Endodermal cell (in vitro differentiated cells): ENCODE measurements around the gene MTHFD1L. TPM values are rescaled to one million over a fixed set of nuclear protein-coding genes. Genes with fewer than 3 reads are reported as not detected.
A peak's percentile ranks its signal among the peaks of the same experiment; 100 is the strongest.

Experiments
- DNase-seq: peaks from one replicate; pipeline ENCODE4 v3.0.0-alpha.2; 2017
- H3K27ac ChIP-seq: 2 replicates; pipeline ENCODE4 v1.5.1; 2013; ENCODE audit warnings: mild to moderate bottlenecking, low read depth, low read length, moderate library complexity
- H3K27me3 ChIP-seq: 2 replicates; pipeline ENCODE4 v1.6.1; 2013; ENCODE audit warnings: mild to moderate bottlenecking, low read length, moderate library complexity; ENCODE audit not compliant: insufficient read depth, control insufficient read depth, poor library complexity, severe bottlenecking
- H3K36me3 ChIP-seq: 2 replicates; pipeline ENCODE4 v1.7.0; 2013; ENCODE audit warnings: mild to moderate bottlenecking, low read length, moderate library complexity; ENCODE audit not compliant: control insufficient read depth, insufficient read depth
- H3K4me1 ChIP-seq: one replicate; pipeline ENCODE4 v1.7.0; 2013; ENCODE audit warnings: low read length; ENCODE audit not compliant: control insufficient read depth, insufficient read depth
- H3K4me3 ChIP-seq: 2 replicates; pipeline ENCODE4 v1.5.1; 2013; ENCODE audit warnings: mild to moderate bottlenecking, low read length, moderate library complexity
- H3K9ac ChIP-seq: 2 replicates; pipeline ENCODE4 v1.6.1; 2013; ENCODE audit warnings: mild to moderate bottlenecking, low read length, moderate library complexity; ENCODE audit not compliant: poor library complexity, severe bottlenecking; ENCODE audit errors: extremely low read depth
- H3K9me3 ChIP-seq: 2 replicates; pipeline ENCODE4 v1.6.1; 2013; ENCODE audit warnings: mild to moderate bottlenecking, low read length, moderate library complexity; ENCODE audit not compliant: control insufficient read depth
- H3K27ac Mint-ChIP-seq: 2 replicates; pipeline ENCODE4 v1.8.0; 2020; ENCODE audit warnings: mixed read lengths
- H3K27me3 Mint-ChIP-seq: 2 replicates; pipeline ENCODE4 v1.8.0; 2021; ENCODE audit warnings: mild to moderate bottlenecking, mixed read lengths; ENCODE audit not compliant: insufficient read depth
- H3K36me3 Mint-ChIP-seq: 2 replicates; pipeline ENCODE4 v1.8.0; 2020; ENCODE audit warnings: low read depth, mixed read lengths
- H3K4me1 Mint-ChIP-seq: 2 replicates; pipeline ENCODE4 v1.8.0; 2020; ENCODE audit warnings: mixed read lengths
- H3K4me3 Mint-ChIP-seq: 2 replicates; pipeline ENCODE4 v1.8.0; 2020; ENCODE audit warnings: mild to moderate bottlenecking, moderate library complexity, mixed read lengths
- H3K9me3 Mint-ChIP-seq: 2 replicates; pipeline ENCODE4 v1.8.0; 2020; ENCODE audit warnings: mild to moderate bottlenecking, mixed read lengths
- WGBS, 2 experiments: methylation state at CpG; one replicate each; pipeline versions ENCODE4 v1.1.5 to v1.1.7; 2013; ENCODE audit warnings: missing lambda C conversion rate in 2 of 2, mixed read lengths in 1 of 2; ENCODE audit not compliant: insufficient coverage in 1 of 2, insufficient read length in 1 of 2; 5-methylcytosine and 5-hydroxymethylcytosine counted together
- total RNA-seq, 2 donors: library from RNA; stranded (reverse); fragmentation: NEBNext Ultra II Directional in 1 of 2; extraction: Animal tissue kit (Norgen Biotek cat#: 25700) in 1 of 2; gene quantifications; 2 replicates in 1 of 2; 3 replicates in 1 of 2; pipeline ENCODE4 v1.2.1, GENCODE V29; 2021
- TF ChIP-seq, protein P1 (sequence below): fragments of 200-600 bp; sonication (generic); conservative IDR thresholded peaks from 2 replicates; pipeline ENCODE4 v1.5.0; 2021; ENCODE audit warnings: antibody characterized with exemption, mild to moderate bottlenecking

Gene MTHFD1L
- total RNA-seq, 2 donors from 2014 or later, result 70.2 to 72.6 TPM

DNA sequence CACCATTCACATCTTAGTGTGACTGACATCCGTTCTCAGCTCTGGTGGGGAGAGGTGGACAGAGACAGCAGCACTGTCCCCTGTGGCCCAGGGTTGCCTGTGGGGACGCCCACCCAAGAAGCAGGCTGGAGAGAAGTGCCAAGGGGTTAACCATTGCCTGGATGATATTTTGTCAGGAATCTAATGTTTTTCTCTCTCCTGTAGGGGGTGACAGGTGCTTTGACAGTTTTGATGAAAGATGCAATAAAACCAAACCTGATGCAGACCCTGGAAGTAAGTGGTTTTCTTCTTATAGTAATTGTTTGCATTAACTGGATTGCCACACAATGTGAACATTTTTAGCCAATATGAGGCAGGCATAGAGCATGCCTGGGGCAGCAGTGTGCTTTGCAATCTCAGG lies 99.3 kb downstream of the MTHFD1L start:
- WGBS, 2 experiments, result 91 to 100% methylated on average over 2 of the region's 2 CpGs
- Histone ChIP-seq H3K4me3 (no peak overlapping the region), H3K27me3 (no peaks in the 10 kb centered on the region), H3K36me3 (peaks cover 60% of the 10 kb centered on the region), H3K9me3 (no peaks in the 10 kb centered on the region), H3K4me1 (no peaks in the 10 kb centered on the region), H3K27ac (no peak overlapping the region), H3K9ac (no peak overlapping the region)
- TF ChIP-seq, protein P1, sequence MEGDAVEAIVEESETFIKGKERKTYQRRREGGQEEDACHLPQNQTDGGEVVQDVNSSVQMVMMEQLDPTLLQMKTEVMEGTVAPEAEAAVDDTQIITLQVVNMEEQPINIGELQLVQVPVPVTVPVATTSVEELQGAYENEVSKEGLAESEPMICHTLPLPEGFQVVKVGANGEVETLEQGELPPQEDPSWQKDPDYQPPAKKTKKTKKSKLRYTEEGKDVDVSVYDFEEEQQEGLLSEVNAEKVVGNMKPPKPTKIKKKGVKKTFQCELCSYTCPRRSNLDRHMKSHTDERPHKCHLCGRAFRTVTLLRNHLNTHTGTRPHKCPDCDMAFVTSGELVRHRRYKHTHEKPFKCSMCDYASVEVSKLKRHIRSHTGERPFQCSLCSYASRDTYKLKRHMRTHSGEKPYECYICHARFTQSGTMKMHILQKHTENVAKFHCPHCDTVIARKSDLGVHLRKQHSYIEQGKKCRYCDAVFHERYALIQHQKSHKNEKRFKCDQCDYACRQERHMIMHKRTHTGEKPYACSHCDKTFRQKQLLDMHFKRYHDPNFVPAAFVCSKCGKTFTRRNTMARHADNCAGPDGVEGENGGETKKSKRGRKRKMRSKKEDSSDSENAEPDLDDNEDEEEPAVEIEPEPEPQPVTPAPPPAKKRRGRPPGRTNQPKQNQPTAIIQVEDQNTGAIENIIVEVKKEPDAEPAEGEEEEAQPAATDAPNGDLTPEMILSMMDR, result peak; percentile 27
- DNase-seq, result no peak
- H3K27ac Mint-ChIP-seq, result no peak overlapping the region
- H3K9me3 Mint-ChIP-seq, result no peaks in the 10 kb centered on the region
- H3K4me3 Mint-ChIP-seq, result no peak overlapping the region
- H3K36me3 Mint-ChIP-seq, result peaks cover 34% of the 10 kb centered on the region
- no peaks in the 10 kb centered on the region for H3K27me3 Mint-ChIP-seq
- no peaks in the 10 kb centered on the region for H3K4me1 Mint-ChIP-seq

DNA sequence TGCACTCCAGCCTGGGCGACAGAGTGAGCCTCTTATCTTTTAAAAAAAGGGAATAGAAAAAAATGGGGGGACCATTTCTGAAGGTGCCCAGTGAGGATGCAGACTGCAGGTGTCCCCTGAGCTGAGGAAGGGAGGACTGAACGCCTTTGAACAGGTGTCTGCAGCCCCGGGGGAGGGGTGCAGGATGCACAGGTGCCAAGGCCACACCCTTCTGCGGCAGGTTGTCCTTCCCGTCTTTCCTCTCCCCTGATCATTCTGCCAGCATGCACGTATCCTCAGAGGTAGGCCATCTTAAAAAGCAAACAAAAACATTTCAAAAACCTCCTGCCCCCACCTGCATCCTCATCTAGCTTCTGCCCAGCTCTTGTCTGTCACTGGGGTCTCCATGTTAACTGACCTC lies 101.3 kb downstream of the MTHFD1L start:
- H3K9me3 Mint-ChIP-seq, result no peaks in the 10 kb centered on the region
- Histone ChIP-seq H3K9ac (no peak overlapping the region), H3K27ac (no peak overlapping the region), H3K36me3 (peaks cover 57% of the 10 kb centered on the region), H3K4me1 (no peaks in the 10 kb centered on the region), H3K9me3 (no peaks in the 10 kb centered on the region), H3K4me3 (no peak overlapping the region), H3K27me3 (no peaks in the 10 kb centered on the region)
- no peaks in the 10 kb centered on the region for H3K4me1 Mint-ChIP-seq
- no peak overlapping the region for H3K4me3 Mint-ChIP-seq
- 90 to 100% methylated on average over 2 to 6 of the region's 6 CpGs for WGBS, 2 experiments
- TF ChIP-seq, protein P1, result no peak
- peaks cover 28% of the 10 kb centered on the region for H3K36me3 Mint-ChIP-seq
- H3K27me3 Mint-ChIP-seq, result no peaks in the 10 kb centered on the region
- DNase-seq, result no peak
- H3K27ac Mint-ChIP-seq, result no peak overlapping the region

DNA sequence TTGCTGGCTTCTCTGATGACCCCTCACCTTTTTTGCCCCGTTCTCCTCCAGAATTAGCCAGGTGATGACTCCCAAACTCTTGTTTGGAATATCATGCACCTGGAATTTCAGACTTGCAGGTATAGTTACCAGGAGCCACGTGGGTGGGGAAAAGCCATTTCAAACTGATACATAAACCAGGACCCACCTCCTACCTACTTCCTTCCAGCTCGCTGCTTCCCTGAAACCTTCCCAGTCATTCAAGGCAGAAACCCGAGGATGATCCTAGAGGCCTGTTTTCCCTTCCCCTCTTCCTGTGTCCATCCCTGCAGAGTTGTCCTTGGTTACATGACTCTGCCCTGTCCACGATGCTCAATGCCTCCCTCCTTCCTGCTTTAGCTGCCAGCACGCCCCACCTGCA lies 101.9 kb downstream of the MTHFD1L start:
- Mint-ChIP-seq H3K4me1 (no peaks in the 10 kb centered on the region), H3K27me3 (no peaks in the 10 kb centered on the region), H3K27ac (no peak overlapping the region), H3K36me3 (peaks cover 32% of the 10 kb centered on the region), H3K9me3 (no peaks in the 10 kb centered on the region), H3K4me3 (no peak overlapping the region)
- Histone ChIP-seq H3K9ac (no peak overlapping the region), H3K27me3 (no peaks in the 10 kb centered on the region), H3K4me1 (no peaks in the 10 kb centered on the region), H3K4me3 (no peak overlapping the region), H3K27ac (no peak overlapping the region), H3K9me3 (no peaks in the 10 kb centered on the region), H3K36me3 (peaks cover 62% of the 10 kb centered on the region)
- TF ChIP-seq, protein P1, result no peak
- no peak for DNase-seq
- WGBS, 2 experiments, result 86 to 95% methylated on average over 6 of the region's 6 CpGs
